HFFc6 (cell line): ENCODE measurements around the gene MSL2. TPM values are rescaled to one million over a fixed set of nuclear protein-coding genes. Genes with fewer than 3 reads are reported as not detected.
"Not testable (repeated sequence)": the region's sequence is repeated elsewhere in the genome, so short reads cannot be mapped to it uniquely, and the experiment has no call there.

Experiments used
- DNase-seq: peaks from one replicate; pipeline ENCODE4 v3.0.0-alpha.2; 2018
- H3K27ac Mint-ChIP-seq: 2 replicates; pipeline ENCODE4 v1.8.0; 2020; ENCODE audit warnings: mild to moderate bottlenecking, mixed read lengths
- H3K27me3 Mint-ChIP-seq: 2 replicates; pipeline ENCODE4 v1.8.0; 2021; ENCODE audit warnings: mild to moderate bottlenecking, moderate library complexity, mixed read lengths; ENCODE audit not compliant: insufficient read depth
- H3K36me3 Mint-ChIP-seq: 2 replicates; pipeline ENCODE4 v1.8.0; 2021; ENCODE audit warnings: low read depth, mixed read lengths
- H3K4me1 Mint-ChIP-seq: 2 replicates; pipeline ENCODE4 v1.8.0; 2020; ENCODE audit warnings: low read depth, mixed read lengths
- H3K4me3 Mint-ChIP-seq: 2 replicates; pipeline ENCODE4 v1.8.0; 2020; ENCODE audit warnings: mild to moderate bottlenecking, moderate library complexity, mixed read lengths
- H3K9me3 Mint-ChIP-seq: 2 replicates; pipeline ENCODE4 v1.8.0; 2020; ENCODE audit warnings: mild to moderate bottlenecking, mixed read lengths
- CTCF ChIP-seq: fragments of 200-600 bp; sonication (generic); IDR thresholded peaks from 2 replicates; pipeline ENCODE4 v1.5.0; 2021; ENCODE audit warnings: antibody characterized with exemption, mild to moderate bottlenecking
- total RNA-seq, 6 experiments: library from RNA; stranded (reverse); fragmentation: NEBNext Ultra II Directional; extraction: Animal tissue kit (Norgen Biotek cat#: 25700); gene quantifications; 2 replicates in 1 of 6; 3 replicates in 5 of 6; pipeline ENCODE4 v1.2.3, GENCODE V29; 2021

The MSL2 gene
- total RNA-seq, 6 experiments from 2014 or later = 20.4 to 24.8 (median 22.2) TPM

- H3K27me3 Mint-ChIP-seq = peaks cover 15% of the 10 kb centered on the region
- peaks cover 45% of the 10 kb centered on the region for H3K4me1 Mint-ChIP-seq
- peak overlapping the region; percentile 94 for H3K27ac Mint-ChIP-seq
- peaks cover 5% of the 10 kb centered on the region for H3K9me3 Mint-ChIP-seq
- peaks cover 38% of the 10 kb centered on the region for H3K36me3 Mint-ChIP-seq
- peak overlapping the region; percentile 97 for H3K4me3 Mint-ChIP-seq
- DNase-seq = no peak
- no peak for TF ChIP-seq CTCF
These were observed 1.5 kb downstream of the MSL2 start for GRCh38 chr3:136194409-136195257.

GRCh38 chr3:136193278-136194054 lies 2.7 kb downstream of the MSL2 start:
- peak overlapping the region; percentile 94 for H3K27ac Mint-ChIP-seq

GRCh38 chr3:136192831-136193230 lies 3.3 kb downstream of the MSL2 start:
- peaks cover 48% of the 10 kb centered on the region for H3K4me1 Mint-ChIP-seq
- peak overlapping the region; percentile 97 for H3K4me3 Mint-ChIP-seq

More at GRCh38 chr3:136193278-136194054, 2.7 kb downstream of the MSL2 start:
- H3K36me3 Mint-ChIP-seq = peaks cover 38% of the 10 kb centered on the region
- DNase-seq = no peak
- H3K9me3 Mint-ChIP-seq = peaks cover 5% of the 10 kb centered on the region
- peak overlapping the region; percentile 97 for H3K4me3 Mint-ChIP-seq
- peaks cover 15% of the 10 kb centered on the region for H3K27me3 Mint-ChIP-seq
- no peak for TF ChIP-seq CTCF
- H3K4me1 Mint-ChIP-seq = peaks cover 51% of the 10 kb centered on the region

GRCh38 chr3:136192195-136192594 lies 3.9 kb downstream of the MSL2 start:
- H3K36me3 Mint-ChIP-seq = peaks cover 38% of the 10 kb centered on the region
- H3K4me3 Mint-ChIP-seq = peak overlapping the region; percentile 97
- peak overlapping the region; percentile 94 for H3K27ac Mint-ChIP-seq
- DNase-seq, H3K9me3 Mint-ChIP-seq: not testable (repeated sequence)
- peaks cover 41% of the 10 kb centered on the region for H3K4me1 Mint-ChIP-seq
- H3K27me3 Mint-ChIP-seq = peaks cover 15% of the 10 kb centered on the region

More at GRCh38 chr3:136192831-136193230, 3.3 kb downstream of the MSL2 start:
- no peak for DNase-seq
- Mint-ChIP-seq H3K27me3 (peaks cover 15% of the 10 kb centered on the region), H3K27ac (peak overlapping the region; percentile 94), H3K36me3 (peaks cover 38% of the 10 kb centered on the region), H3K9me3 (peaks cover 5% of the 10 kb centered on the region)
- TF ChIP-seq CTCF = no peak

GRCh38 chr3:136189859-136190617 lies 6.1 kb downstream of the MSL2 start:
- no peak for TF ChIP-seq CTCF
- no peak overlapping the region; the same call in 1 of the 2 replicates for H3K4me3 Mint-ChIP-seq
- peaks cover 4% of the 10 kb centered on the region for H3K9me3 Mint-ChIP-seq
- H3K27me3 Mint-ChIP-seq = peaks cover 9% of the 10 kb centered on the region; the same call in 1 of the 2 replicates
- DNase-seq = no peak
- H3K27ac Mint-ChIP-seq = no peak overlapping the region
- H3K36me3 Mint-ChIP-seq = peaks cover 36% of the 10 kb centered on the region
- H3K4me1 Mint-ChIP-seq = peaks cover 54% of the 10 kb centered on the region
